Measurements from ENCODE around the gene PTGES. TPM values are rescaled to one million over a fixed set of nuclear protein-coding genes. Genes with fewer than 3 reads are reported as not detected.

PTGES gene
- total RNA-seq, 1 donor from 2014 or later = 2.1 TPM

- Histone ChIP-seq H3K27me3 (peaks cover 3% of the 10 kb centered on the region), H3K9me3 (no peaks in the 10 kb centered on the region), H3K27ac (no peak overlapping the region), H3K4me3 (no peak overlapping the region), H3K4me1 (peaks cover 8% of the 10 kb centered on the region), H3K36me3 (no peaks in the 10 kb centered on the region)
- peak; percentile 31 for ATAC-seq
- DNase-seq = no peak
- intact Hi-C loops (cut with DNase I) = no loop called here
- no peak for TF ChIP-seq CTCF (IDR thresholded peaks at IDR 0.05)
Measured at GRCh38 chr9:129703667-129704355, 49.0 kb downstream of the PTGES start.

- peaks cover 3% of the 10 kb centered on the region for H3K27me3 ChIP-seq
- peak; percentile 79 for ATAC-seq
- no peak overlapping the region for H3K4me3 ChIP-seq
- no peak for TF ChIP-seq CTCF (IDR thresholded peaks at IDR 0.05)
- DNase-seq = peak; percentile 79
- H3K36me3 ChIP-seq = no peaks in the 10 kb centered on the region
- H3K9me3 ChIP-seq = no peaks in the 10 kb centered on the region
- intact Hi-C loops (cut with DNase I) = no loop called here
- peaks cover 8% of the 10 kb centered on the region for H3K4me1 ChIP-seq
- H3K27ac ChIP-seq = no peak overlapping the region
Measured at GRCh38 chr9:129702589-129703520, 50.0 kb downstream of the PTGES start.

GRCh38 chr9:129701549-129701948 is 51.3 kb downstream of the PTGES start:
- H3K27me3 ChIP-seq = peaks cover 9% of the 10 kb centered on the region
- H3K9me3 ChIP-seq = no peaks in the 10 kb centered on the region
- TF ChIP-seq CTCF (IDR thresholded peaks at IDR 0.05) = no peak
- no peaks in the 10 kb centered on the region for H3K36me3 ChIP-seq
- DNase-seq (no peak), ATAC-seq (no peak)
- H3K27ac ChIP-seq = no peak overlapping the region
- H3K4me3 ChIP-seq = no peak overlapping the region
- intact Hi-C loops (cut with DNase I) = no loop called here
- H3K4me1 ChIP-seq = peaks cover 13% of the 10 kb centered on the region

DNA sequence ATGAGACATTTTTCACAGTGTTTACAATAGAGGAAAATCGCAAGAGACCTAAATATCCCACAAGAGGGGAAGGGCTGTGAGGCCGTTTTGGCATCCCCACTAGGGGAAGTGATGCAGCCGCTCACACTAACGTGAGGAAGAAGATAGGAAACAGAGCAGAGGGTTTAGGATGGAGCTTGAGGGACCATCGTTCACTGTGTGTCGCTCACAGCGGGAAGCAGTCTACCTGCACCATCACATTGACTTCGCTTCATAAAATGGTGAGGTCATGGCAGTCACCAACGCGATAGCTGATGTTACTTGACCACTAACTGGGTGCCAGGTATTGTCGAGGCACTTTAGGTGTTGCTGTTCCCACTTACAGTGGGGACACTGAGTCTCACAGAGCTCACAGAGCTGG is 51.8 kb downstream of the PTGES start:
- TF ChIP-seq CTCF (IDR thresholded peaks at IDR 0.05) = no peak
- intact Hi-C loops (cut with DNase I) = no loop called here
- DNase-seq = no peak
- no peaks in the 10 kb centered on the region for H3K9me3 ChIP-seq
- H3K4me3 ChIP-seq = no peak overlapping the region
- H3K4me1 ChIP-seq = peaks cover 13% of the 10 kb centered on the region
- no peak for ATAC-seq
- H3K36me3 ChIP-seq = no peaks in the 10 kb centered on the region
- H3K27me3 ChIP-seq = peaks cover 9% of the 10 kb centered on the region
- H3K27ac ChIP-seq = no peak overlapping the region

DNA sequence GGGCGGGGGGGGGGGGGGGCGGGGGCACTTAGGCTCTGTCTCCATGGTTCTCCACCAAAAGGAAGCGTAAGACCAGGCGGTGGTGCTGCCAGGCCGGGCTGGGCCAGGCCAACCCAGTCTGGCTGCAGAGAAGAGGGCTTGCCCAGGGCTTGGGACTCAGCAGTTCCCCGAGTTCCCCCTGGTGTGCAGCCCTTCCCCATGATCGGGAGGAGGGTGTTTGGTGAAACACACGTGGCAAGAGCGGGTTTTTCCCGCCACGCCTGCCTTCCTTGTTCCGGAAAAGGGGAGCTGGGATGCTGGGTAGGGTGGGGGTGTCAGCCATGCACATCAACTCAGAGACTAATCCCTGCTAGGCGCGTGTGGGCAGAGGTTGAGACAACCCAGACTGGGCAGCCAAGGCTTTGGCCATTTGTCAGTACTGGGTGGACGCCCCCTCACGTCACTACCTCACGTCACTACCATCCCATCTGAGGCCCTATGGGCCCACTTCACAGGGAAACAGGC is 54.5 kb downstream of the PTGES start:
- no peak for DNase-seq
- H3K27ac ChIP-seq = no peak overlapping the region
- H3K4me1 ChIP-seq = peaks cover 12% of the 10 kb centered on the region

More for the DNA sequence above, 54.5 kb downstream of the PTGES start:
- Histone ChIP-seq H3K4me3 (no peak overlapping the region), H3K27me3 (peaks cover 9% of the 10 kb centered on the region), H3K36me3 (no peaks in the 10 kb centered on the region), H3K9me3 (no peaks in the 10 kb centered on the region)
- ATAC-seq = no peak
- intact Hi-C loops (cut with DNase I) = no loop called here
- TF ChIP-seq CTCF (IDR thresholded peaks at IDR 0.05) = no peak
